Posterior vena cava (tissue), 2 donors: ENCODE results near the gene CLDN6. TPM values are rescaled to one million over a fixed set of nuclear protein-coding genes. Genes with fewer than 3 reads are reported as not detected.
"Not testable (repeated sequence)": the region's sequence is repeated elsewhere in the genome, so short reads cannot be mapped to it uniquely, and the experiment has no call there.

Source experiments
- DNase-seq: peaks from one replicate; pipeline ENCODE4 v3.0.0-alpha.2; 2020; ENCODE audit warnings: low spot score
- intact Hi-C, 2 donors: fragments of 100-400 bp; cut with DNase I; formaldehyde crosslinking; loops; one replicate each; pipeline versions ENCODE4 v1.14.1 to v1.14.2; 2022 to 2023
- long read RNA-seq, 2 donors: library from polyadenylated mRNA; unstranded; transcript quantifications; one replicate each; pipeline ENCODE4 v2.0.0, GENCODE V29; 2020 to 2021
- total RNA-seq, 2 donors: library from RNA; stranded (reverse); fragmentation: NEBNext Ultra II Directional; extraction: Animal tissue kit (Norgen Biotek cat#: 25700); gene quantifications; one replicate each; pipeline ENCODE4 v1.2.1, GENCODE V29; 2021
- donor health status: DM: yes; HTN: yes; CAD: no.
- donor health status: DM: yes; HTN: yes; CAD: no.

CLDN6 gene
- total RNA-seq = not detected
- long read RNA-seq, donor 1 = 0 reads
- long read RNA-seq, donor 2 = 0 reads

- no peak for DNase-seq
- intact Hi-C loops = no loop called here
These were observed at the start of gene CLDN6 for GRCh38 chr16:3017794-3018506. Gene CLDN6 (minus strand): TSS chr16:3018183. CDS start chr16:3016021, 2,162 bp downstream.

GRCh38 chr16:3066440-3066748 lies 48.4 kb upstream of the CLDN6 start:
- DNase-seq = no peak
- intact Hi-C loops = loop anchor here in 1 of 2 donors (5.0 to 10.0 kb wide), 2 partner anchors 48 to 291 kb away; partner anchors contain the start of genes OR2C1 and ZNF205

GRCh38 chr16:3065742-3066439 lies 47.9 kb upstream of the CLDN6 start:
- intact Hi-C loops = loop anchor here in 1 of 2 donors (5.0 to 10.0 kb wide), 2 partner anchors 49 to 291 kb away; partner anchors contain the start of genes OR2C1 and ZNF205

DNA sequence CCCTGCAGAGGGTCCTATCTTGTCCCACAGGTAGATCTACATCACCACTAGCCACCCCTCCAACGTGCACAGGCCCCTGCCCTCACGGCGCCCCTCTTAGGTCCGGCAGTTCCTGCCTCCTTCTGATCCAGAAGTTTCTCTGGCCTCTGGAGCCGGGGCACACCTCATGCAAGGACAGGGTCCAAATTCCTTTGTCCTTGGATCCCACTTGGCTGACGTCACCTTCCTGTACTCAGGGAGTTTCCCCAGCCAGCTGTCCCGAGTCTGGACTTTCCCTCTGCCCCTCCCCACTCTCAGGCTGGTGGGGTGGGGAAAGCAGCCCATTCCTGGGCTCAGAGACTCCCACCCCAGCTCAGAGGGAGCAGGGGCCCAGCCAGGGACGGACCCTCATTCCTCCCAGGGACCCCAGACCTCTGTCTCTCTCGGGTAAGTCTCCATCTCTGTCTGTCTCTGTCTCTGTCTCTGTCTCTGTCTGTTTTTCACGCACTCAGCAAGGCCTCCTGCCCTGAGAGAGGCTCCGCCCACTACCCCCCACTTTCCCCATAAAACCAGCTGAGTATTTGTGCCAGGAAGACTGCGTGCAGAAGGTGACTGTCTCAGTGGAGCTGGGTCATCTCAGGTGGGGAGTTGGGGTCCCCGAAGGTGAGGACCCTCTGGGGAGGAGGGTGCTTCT lies 47.2 kb upstream of the CLDN6 start, which contains the start of gene IL32:
TSS of gene IL32 (plus strand) at position 572 of the 673 bp plus-strand sequence. CDS start 172 bp downstream, outside the sequence.
- intact Hi-C loops = loop anchor here in 1 of 2 donors (5.0 to 10.0 kb wide), 2 partner anchors 50 to 292 kb away; partner anchors contain the start of genes OR2C1 and ZNF205
- no peak for DNase-seq

More at GRCh38 chr16:3065742-3066439, 47.9 kb upstream of the CLDN6 start:
- no peak for DNase-seq

GRCh38 chr16:3063625-3064386 lies 45.8 kb upstream of the CLDN6 start:
- no peak for DNase-seq
- intact Hi-C loops = loop anchor here in 1 of 2 donors (5.0 to 10.0 kb wide), 2 partner anchors 51 to 98 kb away; partner anchors contain the start of gene ZNF205

DNA sequence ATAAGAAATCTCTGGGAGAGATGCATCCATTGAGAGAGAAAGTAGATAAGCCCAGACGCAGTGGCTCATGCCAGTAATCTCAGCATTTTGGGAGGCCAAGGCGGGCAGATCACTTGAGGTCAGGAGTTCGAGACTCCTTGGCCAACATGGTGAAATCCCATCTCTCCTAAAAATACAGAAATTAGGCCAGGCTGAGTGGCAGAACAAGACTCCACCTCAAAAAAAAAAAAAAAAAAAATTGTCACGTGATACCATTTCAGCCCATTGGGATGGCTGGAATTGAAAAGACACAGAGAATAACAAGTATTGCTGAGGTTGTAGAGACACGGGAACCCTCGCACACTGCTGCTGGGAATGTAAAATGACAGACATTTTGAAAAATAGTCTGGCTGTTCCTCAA lies 44.6 kb upstream of the CLDN6 start:
- intact Hi-C loops = loop anchor here in 1 of 2 donors (5.0 to 10.0 kb wide), 2 partner anchors 52 to 100 kb away; partner anchors contain the start of gene ZNF205
- DNase-seq = no peak

DNA sequence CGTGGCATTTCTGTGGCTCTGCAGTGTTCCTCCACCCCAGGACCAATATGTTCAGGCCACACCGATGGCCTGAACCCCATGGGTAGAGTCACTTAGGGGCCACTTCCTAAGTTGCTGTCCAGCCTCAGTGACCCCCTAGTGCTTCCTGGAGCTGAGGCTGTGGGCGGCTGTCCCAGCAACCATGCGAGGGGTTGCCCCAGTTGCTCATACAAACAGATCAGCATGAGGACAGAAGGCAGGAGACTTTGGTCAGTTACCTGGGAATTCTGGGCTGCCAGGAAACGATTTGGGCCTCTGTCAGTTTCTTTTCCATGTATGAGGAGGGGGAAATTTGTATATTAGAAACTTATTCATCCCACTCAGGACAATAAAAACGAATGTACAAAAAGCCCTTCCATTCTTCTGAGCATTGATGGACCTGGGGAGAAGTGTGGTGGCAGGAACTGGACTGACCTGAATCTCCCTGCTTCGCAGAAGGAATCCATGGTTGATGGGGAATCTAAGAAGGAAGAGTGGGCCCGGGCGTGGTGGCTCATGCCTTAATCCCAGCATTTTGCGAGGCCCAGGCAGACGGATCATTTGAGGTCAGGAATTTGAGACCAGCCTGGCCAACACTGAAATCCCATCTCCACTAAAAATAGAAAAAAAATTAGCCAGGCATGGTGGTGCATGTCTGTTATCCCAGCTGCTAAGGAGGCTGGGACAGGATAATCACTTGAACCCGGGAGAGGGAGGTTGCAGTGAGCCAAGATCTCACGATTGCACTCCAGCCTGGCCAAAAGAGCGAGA lies 42.5 kb upstream of the CLDN6 start:
- DNase-seq = no peak
- intact Hi-C loops = loop anchor here in 1 of 2 donors (5.0 to 10.0 kb wide), 2 partner anchors 54 to 102 kb away; partner anchors contain the start of gene ZNF205

- DNase-seq = no peak
- intact Hi-C loops = loop anchor here (5.0 to 10.0 kb wide), 3 partner anchors 55 to 108 kb away; partner anchors contain the start of gene ZNF205 (in 1 of the 2)
These were observed 41.8 kb upstream of the CLDN6 start for GRCh38 chr16:3059723-3060242.

- intact Hi-C loops = loop anchor here in 1 of 2 donors (5.0 kb wide), 1 partner anchor 108 kb away; no protein-coding TSS in a partner anchor
- peak; percentile 96 for DNase-seq
These were observed 41.2 kb upstream of the CLDN6 start for GRCh38 chr16:3059041-3059722.

DNA sequence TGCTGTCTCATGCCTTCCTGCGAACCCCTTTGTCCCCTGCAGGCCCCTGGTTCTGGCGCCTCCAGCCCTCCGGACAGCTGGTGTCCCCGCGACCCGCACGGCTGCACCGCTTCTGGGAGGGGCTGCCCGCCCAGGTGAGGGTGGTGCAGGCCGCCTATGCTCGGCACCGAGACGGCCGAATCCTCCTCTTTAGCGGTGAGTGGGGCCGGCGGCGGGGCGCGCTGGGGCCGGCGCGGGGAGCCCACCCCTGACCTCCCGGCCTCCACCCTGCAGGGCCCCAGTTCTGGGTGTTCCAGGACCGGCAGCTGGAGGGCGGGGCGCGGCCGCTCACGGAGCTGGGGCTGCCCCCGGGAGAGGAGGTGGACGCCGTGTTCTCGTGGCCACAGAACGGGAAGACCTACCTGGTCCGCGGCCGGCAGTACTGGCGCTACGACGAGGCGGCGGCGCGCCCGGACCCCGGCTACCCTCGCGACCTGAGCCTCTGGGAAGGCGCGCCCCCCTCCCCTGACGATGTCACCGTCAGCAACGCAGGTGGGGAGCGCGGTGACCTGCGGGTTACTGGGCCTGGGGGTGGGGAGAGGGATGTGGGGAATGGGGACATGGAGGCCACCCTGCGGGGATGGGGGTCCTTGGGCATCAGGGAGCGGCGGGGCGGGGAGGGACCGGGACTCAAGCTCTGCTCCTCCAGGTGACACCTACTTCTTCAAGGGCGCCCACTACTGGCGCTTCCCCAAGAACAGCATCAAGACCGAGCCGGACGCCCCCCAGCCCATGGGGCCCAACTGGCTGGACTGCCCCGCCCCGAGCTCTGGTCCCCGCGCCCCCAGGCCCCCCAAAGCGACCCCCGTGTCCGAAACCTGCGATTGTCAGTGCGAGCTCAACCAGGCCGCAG lies 40.4 kb upstream of the CLDN6 start:
- intact Hi-C loops = loop anchor here in 1 of 2 donors (5.0 kb wide), 1 partner anchor 109 kb away; no protein-coding TSS in a partner anchor
- DNase-seq = peak; percentile 90

DNA sequence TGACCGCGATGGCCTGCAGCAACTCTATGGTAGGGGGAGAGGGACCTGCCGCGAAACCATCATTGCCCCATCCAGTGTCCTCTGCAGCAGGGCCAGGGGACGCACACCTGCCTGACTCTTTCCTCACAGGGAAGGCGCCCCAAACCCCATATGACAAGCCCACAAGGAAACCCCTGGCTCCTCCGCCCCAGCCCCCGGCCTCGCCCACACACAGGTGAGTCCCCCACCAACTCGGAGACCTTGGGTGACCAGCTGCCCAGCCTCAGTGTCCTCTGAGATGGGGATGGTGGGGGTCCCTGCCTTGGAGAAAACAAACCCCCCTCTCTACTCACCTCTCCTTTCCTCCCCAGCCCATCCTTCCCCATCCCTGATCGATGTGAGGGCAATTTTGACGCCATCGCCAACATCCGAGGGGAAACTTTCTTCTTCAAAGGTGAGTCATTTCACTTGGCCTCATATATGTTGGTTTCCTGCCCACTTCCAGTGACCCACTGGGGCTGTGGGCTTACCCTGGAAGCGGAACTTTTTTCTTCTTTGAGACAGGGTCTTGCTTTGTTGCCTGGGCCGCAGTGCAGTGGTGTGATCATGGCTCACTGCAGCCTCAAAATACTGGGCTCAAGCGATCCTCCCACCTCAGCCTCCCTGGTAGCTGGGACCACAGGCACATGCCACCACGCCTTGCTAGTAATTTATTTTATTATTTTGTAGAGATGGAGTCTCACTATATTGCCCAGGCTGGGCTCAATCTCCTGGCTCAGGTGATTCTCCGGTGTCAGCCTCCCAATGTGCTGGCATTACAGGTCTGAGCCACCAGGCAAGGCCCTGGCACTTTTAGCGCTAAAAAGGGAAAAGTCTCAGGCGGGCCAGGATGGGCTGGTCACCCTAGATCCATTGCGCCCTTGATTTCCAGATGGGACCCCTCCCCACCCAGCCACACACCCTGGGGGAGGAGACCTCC lies 39.5 kb upstream of the CLDN6 start:
- intact Hi-C loops = loop anchor here in 1 of 2 donors (5.0 kb wide), 1 partner anchor 110 kb away; no protein-coding TSS in a partner anchor
- no peak for DNase-seq

- intact Hi-C loops = loop anchor here in 1 of 2 donors (5.0 kb wide), 1 partner anchor 111 kb away; no protein-coding TSS in a partner anchor
- DNase-seq = no peak
These were observed 38.6 kb upstream of the CLDN6 start for GRCh38 chr16:3056336-3057180.

- not testable (repeated sequence) for DNase-seq
- intact Hi-C loops = loop anchor here in 1 of 2 donors (5.0 kb wide), 1 partner anchor 112 kb away; no protein-coding TSS in a partner anchor
These were observed 37.7 kb upstream of the CLDN6 start for GRCh38 chr16:3055734-3056115.
